HG02884 (cell line): Measurements from ENCODE around the gene DHX34.
"Not testable (repeated sequence)": the region's sequence is repeated elsewhere in the genome, so short reads cannot be mapped to it uniquely, and the experiment has no call there.

ENCODE experiments used
- ATAC-seq: cut with Tn5 transposase; IDR thresholded peaks from one replicate; pipeline ENCODE4 v1.9.1; 2021; ENCODE audit warnings: mild to moderate bottlenecking, moderate library complexity; ENCODE audit not compliant: unreplicated experiment

Gene DHX34

GRCh38 chr19:47362321-47362720, 13.2 kb downstream of the DHX34 start:
- no peak for ATAC-seq

- ATAC-seq: no peak
Measured at GRCh38 chr19:47363758-47364531, 14.8 kb downstream of the DHX34 start.

- ATAC-seq: not testable (repeated sequence)
Measured at GRCh38 chr19:47365455-47365854, 16.3 kb downstream of the DHX34 start.

GRCh38 chr19:47370045-47370611, 21.0 kb downstream of the DHX34 start:
- no peak for ATAC-seq

GRCh38 chr19:47371261-47371660, 22.1 kb downstream of the DHX34 start:
- no peak for ATAC-seq

GRCh38 chr19:47372603-47373002, 23.5 kb downstream of the DHX34 start:
- ATAC-seq: no peak

GRCh38 chr19:47373246-47374240, 24.4 kb downstream of the DHX34 start:
- no peak for ATAC-seq

GRCh38 chr19:47374876-47375693, 26.0 kb downstream of the DHX34 start:
- no peak for ATAC-seq

- no peak for ATAC-seq
Measured at GRCh38 chr19:47375694-47376588, 26.8 kb downstream of the DHX34 start.

- no peak for ATAC-seq
Measured at GRCh38 chr19:47376589-47377144, 27.6 kb downstream of the DHX34 start.

- no peak for ATAC-seq
Measured at GRCh38 chr19:47377208-47377701, 28.1 kb downstream of the DHX34 start.

GRCh38 chr19:47377801-47378200, 28.7 kb downstream of the DHX34 start:
- ATAC-seq: no peak

GRCh38 chr19:47378246-47378645, 29.1 kb downstream of the DHX34 start:
- ATAC-seq: no peak

GRCh38 chr19:47379381-47379938, 30.3 kb downstream of the DHX34 start:
- ATAC-seq: no peak

GRCh38 chr19:47380559-47380958, 31.4 kb downstream of the DHX34 start:
- ATAC-seq: no peak

GRCh38 chr19:47381121-47381520, 32.0 kb downstream of the DHX34 start:
- no peak for ATAC-seq

- no peak for ATAC-seq
Measured at GRCh38 chr19:47381653-47382279, 32.7 kb downstream of the DHX34 start.

GRCh38 chr19:47383890-47384289, 34.8 kb downstream of the DHX34 start:
- not testable (repeated sequence) for ATAC-seq
